T-helper 1 cell treated with Interleukin-12 subunit alpha and Interleukin-12 subunit beta and Interleukin-4 antibody, amounts not matched to agents 30 ng/mL and 1 ng/mL, for 36 hours (primary cell): Measurements from ENCODE around the gene HAPLN1. TPM values are rescaled to one million over a fixed set of nuclear protein-coding genes. Genes with fewer than 3 reads are reported as not detected.
"Not testable (repeated sequence)": the region's sequence is repeated elsewhere in the genome, so short reads cannot be mapped to it uniquely, and the experiment has no call there.

ENCODE experiments used
- intact Hi-C: fragments of 100-400 bp; cut with micrococcal nuclease; formaldehyde crosslinking; loops from one replicate; pipeline ENCODE4 v1.15.1; 2024
- total RNA-seq: library from RNA; stranded (reverse); gene quantifications from 2 replicates; pipeline ENCODE4 v1.2.3, GENCODE V29; 2022

The HAPLN1 gene
- not detected in 2 replicates for total RNA-seq

- intact Hi-C loops = no loop called here
Observed at GRCh38 chr5:83720836-83721537, at the start of gene HAPLN1. HAPLN1 (minus strand) TSS chr5:83720855; CDS start chr5:83673523, 47,332 bp downstream.

- intact Hi-C loops = no loop called here
Observed at GRCh38 chr5:83767409-83767992, 46.8 kb upstream of the HAPLN1 start.

- intact Hi-C loops = no loop called here
Observed at GRCh38 chr5:83764101-83764500, 43.4 kb upstream of the HAPLN1 start.

- intact Hi-C loops = no loop called here
Observed at GRCh38 chr5:83760579-83760978, 39.9 kb upstream of the HAPLN1 start.

GRCh38 chr5:83752700-83753099 is 32.0 kb upstream of the HAPLN1 start:
- intact Hi-C loops = no loop called here

GRCh38 chr5:83751201-83751600 is 30.5 kb upstream of the HAPLN1 start:
- intact Hi-C loops = no loop called here

GRCh38 chr5:83750749-83751148 is 30.1 kb upstream of the HAPLN1 start:
- intact Hi-C loops = no loop called here

GRCh38 chr5:83745816-83746215 is 25.2 kb upstream of the HAPLN1 start:
- intact Hi-C loops = no loop called here

GRCh38 chr5:83744821-83745220 is 24.2 kb upstream of the HAPLN1 start:
- intact Hi-C loops = no loop called here

GRCh38 chr5:83742089-83742488 is 21.4 kb upstream of the HAPLN1 start:
- intact Hi-C loops = no loop called here

GRCh38 chr5:83741571-83741970 is 20.9 kb upstream of the HAPLN1 start:
- intact Hi-C loops = no loop called here

GRCh38 chr5:83740741-83741140 is 20.1 kb upstream of the HAPLN1 start:
- intact Hi-C loops = no loop called here

- intact Hi-C loops = not testable (repeated sequence)
Observed at GRCh38 chr5:83736169-83736568, 15.5 kb upstream of the HAPLN1 start.

- intact Hi-C loops = not testable (repeated sequence)
Observed at GRCh38 chr5:83735058-83735457, 14.4 kb upstream of the HAPLN1 start.

GRCh38 chr5:83731638-83732037 is 11.0 kb upstream of the HAPLN1 start:
- intact Hi-C loops = no loop called here

- intact Hi-C loops = no loop called here
Observed at GRCh38 chr5:83729362-83729761, 8.7 kb upstream of the HAPLN1 start.

GRCh38 chr5:83726912-83727311 is 6.3 kb upstream of the HAPLN1 start:
- intact Hi-C loops = no loop called here

- intact Hi-C loops = no loop called here
Observed at GRCh38 chr5:83724935-83725334, 4.3 kb upstream of the HAPLN1 start.

- intact Hi-C loops = no loop called here
Observed at GRCh38 chr5:83724001-83724400, 3.3 kb upstream of the HAPLN1 start.

- intact Hi-C loops = no loop called here
Observed at GRCh38 chr5:83723031-83723430, 2.4 kb upstream of the HAPLN1 start.

GRCh38 chr5:83721953-83722901 is 1.6 kb upstream of the HAPLN1 start:
- intact Hi-C loops = no loop called here

- intact Hi-C loops = loop anchor here (1.0 to 10.0 kb wide), 4 partner anchors 208 to 1326 kb away; partner anchors contain the start of gene EDIL3
Observed at GRCh38 chr5:83718936-83719495, 1.6 kb downstream of the HAPLN1 start.
